IMR-90 (cell line): ENCODE data around the gene IMMT. TPM values are rescaled to one million over a fixed set of nuclear protein-coding genes. Genes with fewer than 3 reads are reported as not detected.

ENCODE experiments used
- ATAC-seq: fragments of 200-7000 bp; cut with Tn5 transposase; 2 replicates; pipeline ENCODE4 v1.9.1; 2020; ENCODE audit warnings: low read depth, mild to moderate bottlenecking, moderate library complexity
- BruUV-seq: library from RNA; stranded (reverse); fragments of 400-500 nt; replicated peaks from 2 replicates; lab custom pipeline; 2021; lab: Mats Ljungman, UMichigan
- CTCF ChIA-PET: fragments of 300-600 bp; formaldehyde crosslinking; extraction: SDS; loops from one replicate; lab custom pipeline; 2021; ENCODE audit warnings: antibody characterized with exemption; lab: Yijun Ruan, JAX
- POLR2A ChIA-PET: fragments of 300-600 bp; sonication (Branson Sonifier 250); formaldehyde crosslinking; loops from one replicate; lab custom pipeline; 2022; ENCODE audit warnings: antibody characterized with exemption; ENCODE audit not compliant: unreplicated experiment; lab: Charles Lee
- DNase-seq: peaks from one replicate; pipeline ENCODE4 v3.0.0; 2013
- H2AFZ ChIP-seq: replicated peaks from 2 replicates; pipeline ENCODE3; 2013; ENCODE audit warnings: low read length, mild to moderate bottlenecking; ENCODE audit not compliant: poor library complexity
- H2AK5ac ChIP-seq: 2 replicates; pipeline ENCODE4 v1.6.1; 2013; ENCODE audit warnings: low read depth, low read length, inconsistent platforms
- H2AK9ac ChIP-seq: replicated peaks from 2 replicates; pipeline ENCODE3; 2013; ENCODE audit warnings: mild to moderate bottlenecking, low read depth, low read length, moderate library complexity; ENCODE audit not compliant: poor library complexity
- H2BK120ac ChIP-seq: 2 replicates; pipeline ENCODE4 v1.6.1; 2013; ENCODE audit warnings: low read depth, low read length, inconsistent platforms
- H2BK15ac ChIP-seq: 3 replicates; pipeline ENCODE4 v1.6.1; 2013; ENCODE audit warnings: low read depth, low read length, inconsistent platforms
- H2BK20ac ChIP-seq: 2 replicates; pipeline ENCODE4 v1.6.1; 2013; ENCODE audit warnings: low read depth, mild to moderate bottlenecking, inconsistent platforms, low read length, moderate library complexity
- H2BK5ac ChIP-seq: 2 replicates; pipeline ENCODE4 v1.6.1; 2013; ENCODE audit warnings: mild to moderate bottlenecking, low read depth, low read length, inconsistent platforms; ENCODE audit not compliant: poor library complexity, severe bottlenecking
- H3K14ac ChIP-seq: replicated peaks from 2 replicates; pipeline ENCODE4 v1.6.1; 2013; ENCODE audit warnings: low read depth, low read length, inconsistent platforms
- H3K18ac ChIP-seq: 2 replicates; pipeline ENCODE4 v1.6.1; 2013; ENCODE audit warnings: low read depth, low read length, control low read depth
- H3K23ac ChIP-seq: 2 replicates; pipeline ENCODE4 v1.6.1; 2013; ENCODE audit warnings: low read depth, low read length, inconsistent platforms
- H3K27ac ChIP-seq: 2 replicates; pipeline ENCODE4 v1.5.1; 2013; ENCODE audit warnings: mild to moderate bottlenecking, control low read depth, low read length; ENCODE audit not compliant: insufficient read depth
- H3K27me3 ChIP-seq: 2 replicates; pipeline ENCODE4 v1.6.1; 2013; ENCODE audit warnings: low read length; ENCODE audit not compliant: control insufficient read depth, insufficient read depth
- H3K36me3 ChIP-seq: 2 replicates; pipeline ENCODE4 v1.6.1; 2013; ENCODE audit warnings: low read length, mixed read lengths; ENCODE audit not compliant: control insufficient read depth, insufficient read depth
- H3K4ac ChIP-seq: 2 replicates; pipeline ENCODE4 v1.6.1; 2013; ENCODE audit warnings: low read depth, low read length, inconsistent platforms
- H3K4me1 ChIP-seq: 2 replicates; pipeline ENCODE4 v1.6.1; 2013; ENCODE audit warnings: low read length, mixed read lengths; ENCODE audit not compliant: control insufficient read depth, insufficient read depth
- H3K4me2 ChIP-seq: 2 replicates; pipeline ENCODE4 v1.6.1; 2013; ENCODE audit warnings: low read depth, mild to moderate bottlenecking, control low read depth, low read length, moderate library complexity
- H3K4me3 ChIP-seq: 2 replicates; pipeline ENCODE4 v1.5.1; 2013; ENCODE audit warnings: low read depth, mild to moderate bottlenecking, control low read depth, low read length, moderate library complexity; ENCODE audit not compliant: insufficient read depth
- H3K56ac ChIP-seq: 2 replicates; pipeline ENCODE4 v1.6.1; 2013; ENCODE audit warnings: low read length, inconsistent platforms; ENCODE audit not compliant: insufficient read depth; ENCODE audit errors: extremely low read depth
- H3K79me1 ChIP-seq, 2 experiments: 2 replicates each; pipeline ENCODE4 v1.6.1; 2013; ENCODE audit warnings: low read length in 2 of 2, inconsistent platforms in 1 of 2, low read depth in 1 of 2
- H3K9ac ChIP-seq: 2 replicates; pipeline ENCODE4 v1.6.1; 2013; ENCODE audit warnings: low read depth, low read length, control low read depth
- H3K9me1 ChIP-seq: 2 replicates; pipeline ENCODE4 v1.6.1; 2013; ENCODE audit warnings: low read length, inconsistent platforms; ENCODE audit not compliant: insufficient read depth
- H3K9me3 ChIP-seq: 2 replicates; pipeline ENCODE4 v1.6.1; 2013; ENCODE audit warnings: low read length; ENCODE audit not compliant: control insufficient read depth, insufficient read depth
- H4K20me1 ChIP-seq: 2 replicates; pipeline ENCODE4 v1.6.1; 2013; ENCODE audit warnings: low read length, inconsistent platforms; ENCODE audit not compliant: insufficient read depth
- H4K5ac ChIP-seq: 2 replicates; pipeline ENCODE4 v1.6.1; 2013; ENCODE audit warnings: mild to moderate bottlenecking, low read depth, low read length, control low read depth
- H4K8ac ChIP-seq, 2 experiments: 2 replicates each; pipeline ENCODE4 v1.6.1; 2013; ENCODE audit warnings: low read depth in 2 of 2, low read length in 2 of 2, control low read depth in 1 of 2, inconsistent platforms in 1 of 2
- H4K91ac ChIP-seq: 2 replicates; pipeline ENCODE4 v1.6.1; 2013; ENCODE audit warnings: low read depth, low read length, inconsistent platforms; ENCODE audit not compliant: insufficient read depth
- NFE2L2 ChIP-seq: fragments of 150-350 bp; IDR thresholded peaks from 2 replicates; pipeline ENCODE4 v1.6.1; 2016; ENCODE audit warnings: low read depth, mild to moderate bottlenecking, low read length
- WGBS, 2 experiments: methylation state at CpG; one replicate each; pipeline versions ENCODE4 v1.1.5 to v1.1.7; 2013; ENCODE audit warnings: missing lambda C conversion rate in 2 of 2; ENCODE audit not compliant: insufficient read length in 1 of 2; ENCODE audit errors: extremely low coverage in 2 of 2; 5-methylcytosine and 5-hydroxymethylcytosine counted together
- dilution Hi-C: fragments of 300-500 bp; cut with HindIII; formaldehyde crosslinking; loops from one replicate; pipeline ENCODE4 v1.14.3; 2018; ENCODE audit warnings: low sequenced_read_pairs; ENCODE audit not compliant: unreplicated experiment
- in situ Hi-C: fragments of 300-500 bp; cut with MboI; formaldehyde crosslinking; loops from 3 replicates; pipeline ENCODE4 v1.14.3; 2019; ENCODE audit warnings: low sequenced_read_pairs, inconsistent platforms, mixed read lengths
- intact Hi-C: fragments of 100-400 bp; cut with micrococcal nuclease; formaldehyde crosslinking; loops from 2 replicates; pipeline ENCODE4 v1.10.0; 2022
- polyA plus RNA-seq, 3 experiments: library from polyadenylated mRNA; depleted of rRNA; stranded (reverse); fragments of >200 nt; gene quantifications; 2 replicates each; pipeline ENCODE4 v1.2.3, GENCODE V29; 2012; ENCODE audit warnings: low replicate concordance in 1 of 3
- total RNA-seq: library from RNA; depleted of rRNA; stranded (reverse); fragments of >200 nt; gene quantifications from 2 replicates; pipeline ENCODE4 v1.2.3, GENCODE V29; 2012
- TF ChIP-seq, protein P1 (sequence below): fragments of 150-350 bp; IDR thresholded peaks from 2 replicates; pipeline ENCODE4 v1.6.1; 2016; ENCODE audit warnings: low read depth, mild to moderate bottlenecking, low read length, moderate library complexity, borderline replicate concordance
- TF ChIP-seq, protein P2 (sequence below): fragments of 150-350 bp; IDR thresholded peaks from 2 replicates; pipeline ENCODE4 v1.6.1; 2017; ENCODE audit warnings: mild to moderate bottlenecking, antibody characterized with exemption, low read length, low read depth

Gene IMMT
- total and polyA plus RNA-seq, 2 of the 4 experiments (the other 2 are of a cell fraction), result 50.5 to 87.3 TPM

DNA sequence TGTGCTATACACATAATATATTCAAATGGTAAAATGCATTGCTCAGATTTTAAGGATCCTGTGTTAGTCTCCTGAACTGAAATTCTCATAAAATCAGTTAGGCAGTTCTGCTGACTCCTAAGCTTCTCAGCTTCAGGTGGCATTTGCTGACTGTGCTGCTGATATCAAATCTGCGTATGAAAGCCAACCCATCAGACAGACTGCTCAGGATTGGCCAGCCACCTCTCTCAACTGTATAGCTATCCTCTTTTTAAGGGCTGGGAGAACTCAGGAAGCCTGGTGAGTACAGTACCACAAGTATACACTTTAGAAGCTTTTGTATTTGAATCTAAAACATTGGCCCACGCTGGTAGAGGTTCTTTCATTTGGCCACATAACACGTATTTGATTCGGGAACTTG lies 60.6 kb downstream of the IMMT start:
- no peaks in the 10 kb centered on the region for H3K4me1 ChIP-seq
- H3K79me1 ChIP-seq, result peaks cover 2 to 4% of the 10 kb centered on the region in 2 experiments; a peak in 2 of 4 replicates
- ATAC-seq (no peak), DNase-seq (no peak)
- ChIA-PET POLR2A (no interaction called here), CTCF (interaction anchor here (0.6 kb wide), 1 partner anchor 239 kb away, joined by 3 read pairs; no protein-coding TSS in a partner anchor)
- H4K5ac ChIP-seq, result no peak overlapping the region
- no peak overlapping the region for H3K4ac ChIP-seq
- no peaks in the 10 kb centered on the region for H3K9me3 ChIP-seq
- H4K8ac ChIP-seq, result no peak overlapping the region
- no peaks in the 10 kb centered on the region for H4K20me1 ChIP-seq
- H3K14ac ChIP-seq, result no peak overlapping the region
- in situ Hi-C loops (no loop called here), intact Hi-C loops (loop anchor here (5.0 kb wide), 1 partner anchor 33 kb away; no protein-coding TSS in a partner anchor), dilution Hi-C loops (no loop called here)
- no peak overlapping the region for H3K23ac ChIP-seq
- no peak for TF ChIP-seq NFE2L2
- TF ChIP-seq, protein P1, sequence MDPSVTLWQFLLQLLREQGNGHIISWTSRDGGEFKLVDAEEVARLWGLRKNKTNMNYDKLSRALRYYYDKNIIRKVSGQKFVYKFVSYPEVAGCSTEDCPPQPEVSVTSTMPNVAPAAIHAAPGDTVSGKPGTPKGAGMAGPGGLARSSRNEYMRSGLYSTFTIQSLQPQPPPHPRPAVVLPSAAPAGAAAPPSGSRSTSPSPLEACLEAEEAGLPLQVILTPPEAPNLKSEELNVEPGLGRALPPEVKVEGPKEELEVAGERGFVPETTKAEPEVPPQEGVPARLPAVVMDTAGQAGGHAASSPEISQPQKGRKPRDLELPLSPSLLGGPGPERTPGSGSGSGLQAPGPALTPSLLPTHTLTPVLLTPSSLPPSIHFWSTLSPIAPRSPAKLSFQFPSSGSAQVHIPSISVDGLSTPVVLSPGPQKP, result no peak
- TF ChIP-seq, protein P2, sequence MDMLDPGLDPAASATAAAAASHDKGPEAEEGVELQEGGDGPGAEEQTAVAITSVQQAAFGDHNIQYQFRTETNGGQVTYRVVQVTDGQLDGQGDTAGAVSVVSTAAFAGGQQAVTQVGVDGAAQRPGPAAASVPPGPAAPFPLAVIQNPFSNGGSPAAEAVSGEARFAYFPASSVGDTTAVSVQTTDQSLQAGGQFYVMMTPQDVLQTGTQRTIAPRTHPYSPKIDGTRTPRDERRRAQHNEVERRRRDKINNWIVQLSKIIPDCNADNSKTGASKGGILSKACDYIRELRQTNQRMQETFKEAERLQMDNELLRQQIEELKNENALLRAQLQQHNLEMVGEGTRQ, result no peak
- no peak overlapping the region for H2BK15ac ChIP-seq
- no peak overlapping the region for H3K27ac ChIP-seq
- H2AFZ ChIP-seq, result no peak overlapping the region
- BruUV-seq, result no TSS peak
- H3K36me3 ChIP-seq, result peaks cover 57% of the 10 kb centered on the region
- H3K4me3 ChIP-seq, result no peak overlapping the region
- no peak overlapping the region for H4K91ac ChIP-seq
- no peak overlapping the region for H2BK5ac ChIP-seq
- no peak overlapping the region for H3K4me2 ChIP-seq
- H3K9ac ChIP-seq, result no peak overlapping the region
- H2AK5ac ChIP-seq, result no peak overlapping the region
- no peak overlapping the region for H2BK120ac ChIP-seq
- no peak overlapping the region for H2BK20ac ChIP-seq
- no peak overlapping the region for H2AK9ac ChIP-seq
- no peak overlapping the region for H3K56ac ChIP-seq
- H3K27me3 ChIP-seq, result no peaks in the 10 kb centered on the region
- no CpG with 5 or more reads among the region's 4 CpGs for WGBS, 2 experiments
- H3K18ac ChIP-seq, result no peak overlapping the region
- H3K9me1 ChIP-seq, result peaks cover 2% of the 10 kb centered on the region; the same call in 1 of the 2 replicates
